ENCODE data around the gene CDC42BPB. TPM values are rescaled to one million over a fixed set of nuclear protein-coding genes. Genes with fewer than 3 reads are reported as not detected.

Gene CDC42BPB
- total RNA-seq, 1 experiment from 2014 or later: 84.4 TPM

DNA sequence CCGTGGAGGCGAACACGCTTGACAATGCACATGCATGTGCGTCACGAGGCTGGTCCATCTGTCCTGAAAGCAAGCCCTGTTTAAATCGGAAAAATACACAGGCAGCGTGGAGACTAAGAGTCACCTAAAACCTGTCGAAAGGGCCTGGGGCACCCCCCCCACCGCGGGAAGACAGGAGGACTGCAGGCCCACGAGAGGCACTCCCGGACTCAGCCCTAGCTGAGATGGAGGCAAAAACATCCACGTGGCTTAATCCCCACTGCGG lies 54.1 kb downstream of the CDC42BPB start:
- Histone ChIP-seq H3K4me1 (ENCODE audit: control insufficient read depth, insufficient read depth, low read length) (no peaks in the 10 kb centered on the region), H3K27me3 (ENCODE audit: control insufficient read depth, insufficient read depth, low read length) (no peaks in the 10 kb centered on the region), H3K4me3 (ENCODE audit: low read depth in 2 of 2, low read length in 2 of 2) (no peak overlapping the region), H3K36me3 (ENCODE audit: control insufficient read depth, insufficient read depth, low read length) (no peaks in the 10 kb centered on the region; the same call in 1 of the 2 replicates), H3K27ac (ENCODE audit: low read length) (no peak overlapping the region), H3K9me3 (ENCODE audit: control insufficient read depth, insufficient read depth, low read depth, low read length) (no peaks in the 10 kb centered on the region)
- ATAC-seq (no peak), DNase-seq (ENCODE audit: low read depth, low spot score) (no peak)
- in situ Hi-C loops (cut with HindIII; ENCODE audit: low pct_unique_long_range_greater_than_20kb, low sequenced_read_pairs): no loop called here
- intact Hi-C loops (cut with micrococcal nuclease; ENCODE audit: unreplicated experiment): no loop called here
- TF ChIP-seq SIN3A (IDR thresholded peaks at IDR 0.05; ENCODE audit: borderline replicate concordance, insufficient read depth, low read depth, low read length): no peak
- ChIA-PET CTCF (no interaction called here), POLR2A (no interaction called here)
- no TSS peak for BruUV-seq (replicated peaks)

DNA sequence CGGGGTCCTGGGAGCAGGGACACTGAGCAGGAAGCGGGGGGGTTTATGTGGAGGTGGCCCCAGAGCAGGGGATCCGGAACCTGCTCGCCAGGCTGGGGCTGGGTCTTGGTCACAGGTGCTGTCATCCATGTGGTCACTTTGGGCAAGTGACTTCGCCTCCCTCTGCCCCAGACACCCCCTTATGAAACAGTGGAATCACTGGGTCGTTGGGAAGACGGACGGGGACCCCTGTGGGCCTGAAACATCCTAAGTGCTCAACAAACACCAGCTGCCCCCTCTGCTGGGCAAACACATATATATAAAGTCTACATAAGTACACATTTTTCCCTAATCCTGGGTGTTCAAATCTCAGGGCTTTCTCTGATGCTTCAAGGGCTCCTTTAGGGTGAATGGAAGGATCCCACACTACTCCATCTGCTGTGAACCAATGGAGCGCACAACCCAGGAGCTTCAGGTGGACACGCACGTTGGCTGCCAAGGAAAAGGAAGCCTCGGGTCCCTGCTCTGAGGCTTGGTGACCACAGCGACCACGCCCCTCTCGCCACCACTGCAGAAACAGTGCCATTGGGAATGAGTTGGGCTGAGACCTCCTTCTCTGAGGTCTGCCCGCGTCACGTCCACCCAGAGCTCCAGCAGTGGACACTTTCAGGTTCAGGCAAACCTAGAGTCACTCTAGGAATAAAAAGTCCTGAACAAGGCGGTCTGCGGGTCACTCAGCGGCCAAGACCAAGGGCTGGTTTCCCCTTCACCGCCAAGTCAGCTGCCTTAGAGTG lies 54.6 kb downstream of the CDC42BPB start:
- DNase-seq (ENCODE audit: low read depth, low spot score): no peak
- ChIA-PET CTCF (no interaction called here), POLR2A (no interaction called here)
- intact Hi-C loops (cut with micrococcal nuclease; ENCODE audit: unreplicated experiment) (no loop called here), in situ Hi-C loops (cut with HindIII; ENCODE audit: low pct_unique_long_range_greater_than_20kb, low sequenced_read_pairs) (no loop called here)
- Histone ChIP-seq H3K27me3 (ENCODE audit: control insufficient read depth, insufficient read depth, low read length) (no peaks in the 10 kb centered on the region), H3K36me3 (ENCODE audit: control insufficient read depth, insufficient read depth, low read length) (no peaks in the 10 kb centered on the region; the same call in 1 of the 2 replicates), H3K4me1 (ENCODE audit: control insufficient read depth, insufficient read depth, low read length) (no peaks in the 10 kb centered on the region), H3K4me3 (ENCODE audit: low read depth in 2 of 2, low read length in 2 of 2) (no peak overlapping the region), H3K9me3 (ENCODE audit: control insufficient read depth, insufficient read depth, low read depth, low read length) (no peaks in the 10 kb centered on the region), H3K27ac (ENCODE audit: low read length) (no peak overlapping the region)
- ATAC-seq: no peak
- TF ChIP-seq SIN3A (IDR thresholded peaks at IDR 0.05; ENCODE audit: borderline replicate concordance, insufficient read depth, low read depth, low read length) (no peak), POLR2AphosphoS5 (IDR thresholded peaks at IDR 0.05; ENCODE audit: low read depth, low read length) (no peak), TCF7L2 (IDR thresholded peaks at IDR 0.05; ENCODE audit: low read depth, low read length) (no peak)
- TF ChIP-seq, protein P1, sequence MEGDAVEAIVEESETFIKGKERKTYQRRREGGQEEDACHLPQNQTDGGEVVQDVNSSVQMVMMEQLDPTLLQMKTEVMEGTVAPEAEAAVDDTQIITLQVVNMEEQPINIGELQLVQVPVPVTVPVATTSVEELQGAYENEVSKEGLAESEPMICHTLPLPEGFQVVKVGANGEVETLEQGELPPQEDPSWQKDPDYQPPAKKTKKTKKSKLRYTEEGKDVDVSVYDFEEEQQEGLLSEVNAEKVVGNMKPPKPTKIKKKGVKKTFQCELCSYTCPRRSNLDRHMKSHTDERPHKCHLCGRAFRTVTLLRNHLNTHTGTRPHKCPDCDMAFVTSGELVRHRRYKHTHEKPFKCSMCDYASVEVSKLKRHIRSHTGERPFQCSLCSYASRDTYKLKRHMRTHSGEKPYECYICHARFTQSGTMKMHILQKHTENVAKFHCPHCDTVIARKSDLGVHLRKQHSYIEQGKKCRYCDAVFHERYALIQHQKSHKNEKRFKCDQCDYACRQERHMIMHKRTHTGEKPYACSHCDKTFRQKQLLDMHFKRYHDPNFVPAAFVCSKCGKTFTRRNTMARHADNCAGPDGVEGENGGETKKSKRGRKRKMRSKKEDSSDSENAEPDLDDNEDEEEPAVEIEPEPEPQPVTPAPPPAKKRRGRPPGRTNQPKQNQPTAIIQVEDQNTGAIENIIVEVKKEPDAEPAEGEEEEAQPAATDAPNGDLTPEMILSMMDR (IDR thresholded peaks at IDR 0.05): no peak
- TF ChIP-seq, protein P2, sequence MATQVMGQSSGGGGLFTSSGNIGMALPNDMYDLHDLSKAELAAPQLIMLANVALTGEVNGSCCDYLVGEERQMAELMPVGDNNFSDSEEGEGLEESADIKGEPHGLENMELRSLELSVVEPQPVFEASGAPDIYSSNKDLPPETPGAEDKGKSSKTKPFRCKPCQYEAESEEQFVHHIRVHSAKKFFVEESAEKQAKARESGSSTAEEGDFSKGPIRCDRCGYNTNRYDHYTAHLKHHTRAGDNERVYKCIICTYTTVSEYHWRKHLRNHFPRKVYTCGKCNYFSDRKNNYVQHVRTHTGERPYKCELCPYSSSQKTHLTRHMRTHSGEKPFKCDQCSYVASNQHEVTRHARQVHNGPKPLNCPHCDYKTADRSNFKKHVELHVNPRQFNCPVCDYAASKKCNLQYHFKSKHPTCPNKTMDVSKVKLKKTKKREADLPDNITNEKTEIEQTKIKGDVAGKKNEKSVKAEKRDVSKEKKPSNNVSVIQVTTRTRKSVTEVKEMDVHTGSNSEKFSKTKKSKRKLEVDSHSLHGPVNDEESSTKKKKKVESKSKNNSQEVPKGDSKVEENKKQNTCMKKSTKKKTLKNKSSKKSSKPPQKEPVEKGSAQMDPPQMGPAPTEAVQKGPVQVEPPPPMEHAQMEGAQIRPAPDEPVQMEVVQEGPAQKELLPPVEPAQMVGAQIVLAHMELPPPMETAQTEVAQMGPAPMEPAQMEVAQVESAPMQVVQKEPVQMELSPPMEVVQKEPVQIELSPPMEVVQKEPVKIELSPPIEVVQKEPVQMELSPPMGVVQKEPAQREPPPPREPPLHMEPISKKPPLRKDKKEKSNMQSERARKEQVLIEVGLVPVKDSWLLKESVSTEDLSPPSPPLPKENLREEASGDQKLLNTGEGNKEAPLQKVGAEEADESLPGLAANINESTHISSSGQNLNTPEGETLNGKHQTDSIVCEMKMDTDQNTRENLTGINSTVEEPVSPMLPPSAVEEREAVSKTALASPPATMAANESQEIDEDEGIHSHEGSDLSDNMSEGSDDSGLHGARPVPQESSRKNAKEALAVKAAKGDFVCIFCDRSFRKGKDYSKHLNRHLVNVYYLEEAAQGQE (IDR thresholded peaks at IDR 0.05; ENCODE audit: insufficient read depth in 1 of 2, low read depth in 2 of 2, low read length in 1 of 2): no peak
- no TSS peak for BruUV-seq (replicated peaks)

DNA sequence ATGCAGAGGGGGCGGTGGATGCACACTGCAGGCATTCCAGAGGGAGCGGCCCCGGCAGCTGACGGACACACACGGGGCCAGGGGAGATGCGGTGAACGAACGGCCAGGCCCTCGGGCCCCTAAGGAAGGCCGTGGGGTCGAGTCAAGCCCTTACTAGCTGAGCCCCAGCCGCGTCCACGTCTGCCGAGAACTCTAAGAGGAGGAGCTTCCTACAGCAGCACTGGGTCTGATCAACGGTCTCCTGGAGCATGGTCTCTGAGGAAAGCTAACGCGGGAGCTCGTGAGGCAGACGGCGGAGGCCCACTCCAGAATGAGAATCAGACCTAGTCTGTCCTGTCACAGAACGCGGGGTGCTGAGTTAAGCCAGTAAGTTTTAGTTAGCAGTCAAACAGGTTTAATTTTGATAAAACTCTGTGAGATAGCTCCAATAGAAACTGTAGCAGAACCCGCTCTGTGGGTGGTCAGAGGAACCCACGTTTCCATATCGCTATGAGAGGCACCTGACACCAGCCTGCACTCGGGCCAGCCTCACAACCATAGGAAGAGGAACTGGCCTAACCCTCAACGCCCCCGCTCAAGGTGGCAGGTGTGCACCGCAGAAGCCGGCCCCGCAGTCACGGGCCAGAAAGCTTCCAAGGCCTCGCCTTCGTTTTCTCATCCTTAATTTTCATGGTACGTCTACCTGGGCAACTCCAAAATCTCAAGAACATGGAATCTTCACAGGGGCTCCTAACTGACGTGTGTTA lies 55.5 kb downstream of the CDC42BPB start:
- H3K36me3 ChIP-seq (ENCODE audit: control insufficient read depth, insufficient read depth, low read length): no peaks in the 10 kb centered on the region; the same call in 1 of the 2 replicates
- BruUV-seq (replicated peaks): no TSS peak

More for the DNA sequence above, 55.5 kb downstream of the CDC42BPB start:
- intact Hi-C loops (cut with micrococcal nuclease; ENCODE audit: unreplicated experiment) (no loop called here), in situ Hi-C loops (cut with HindIII; ENCODE audit: low pct_unique_long_range_greater_than_20kb, low sequenced_read_pairs) (no loop called here)
- ChIA-PET CTCF (interaction anchor here (0.5 kb wide), 1 partner anchor 439 kb away, joined by 3 read pairs; no protein-coding TSS in a partner anchor), POLR2A (no interaction called here)
- no peak overlapping the region for H3K4me3 ChIP-seq (ENCODE audit: low read depth in 2 of 2, low read length in 2 of 2)
- H3K27ac ChIP-seq (ENCODE audit: low read length): no peak overlapping the region
- no peaks in the 10 kb centered on the region for H3K4me1 ChIP-seq (ENCODE audit: control insufficient read depth, insufficient read depth, low read length)
- DNase-seq (ENCODE audit: low read depth, low spot score): no peak
- no peaks in the 10 kb centered on the region for H3K9me3 ChIP-seq (ENCODE audit: control insufficient read depth, insufficient read depth, low read depth, low read length)
- TF ChIP-seq SIN3A (IDR thresholded peaks at IDR 0.05; ENCODE audit: borderline replicate concordance, insufficient read depth, low read depth, low read length) (no peak), TCF7L2 (IDR thresholded peaks at IDR 0.05; ENCODE audit: low read depth, low read length) (no peak), POLR2AphosphoS5 (IDR thresholded peaks at IDR 0.05; ENCODE audit: low read depth, low read length) (no peak)
- TF ChIP-seq, protein P2 (IDR thresholded peaks at IDR 0.05; ENCODE audit: insufficient read depth in 1 of 2, low read depth in 2 of 2, low read length in 1 of 2): no peak
- TF ChIP-seq, protein P1 (IDR thresholded peaks at IDR 0.05): no peak
- H3K27me3 ChIP-seq (ENCODE audit: control insufficient read depth, insufficient read depth, low read length): no peaks in the 10 kb centered on the region
- ATAC-seq: no peak

Data from Panc1 (cell line).